Astrocyte of the cerebellum (primary cell): Measurements from ENCODE around the gene ABHD2.
A peak's percentile ranks its signal among the peaks of the same experiment; 100 is the strongest.

ENCODE experiments used
- DNase-seq: peaks from one replicate; pipeline ENCODE4 v3.0.0-alpha.2; 2011; ENCODE audit warnings: low read depth
- H3K4me3 ChIP-seq: 2 replicates; pipeline ENCODE4 v1.5.1; 2011; ENCODE audit warnings: mild to moderate bottlenecking, low read depth, low read length, moderate library complexity
- CTCF ChIP-seq: IDR thresholded peaks from 2 replicates; pipeline ENCODE4 v1.5.1; 2012; ENCODE audit warnings: low read length, low read depth, moderate library complexity, mild to moderate bottlenecking; ENCODE audit errors: missing control alignments
- in situ Hi-C: cut with HindIII; loops from 2 replicates; pipeline ENCODE4 v1.10.0; 2017; ENCODE audit warnings: low sequenced_read_pairs

ABHD2 gene

GRCh38 chr15:89066280-89066679, 22.0 kb upstream of the ABHD2 start:
- no peak for TF ChIP-seq CTCF
- DNase-seq: no peak
- no peak overlapping the region for H3K4me3 ChIP-seq
- in situ Hi-C loops: no loop called here

DNA sequence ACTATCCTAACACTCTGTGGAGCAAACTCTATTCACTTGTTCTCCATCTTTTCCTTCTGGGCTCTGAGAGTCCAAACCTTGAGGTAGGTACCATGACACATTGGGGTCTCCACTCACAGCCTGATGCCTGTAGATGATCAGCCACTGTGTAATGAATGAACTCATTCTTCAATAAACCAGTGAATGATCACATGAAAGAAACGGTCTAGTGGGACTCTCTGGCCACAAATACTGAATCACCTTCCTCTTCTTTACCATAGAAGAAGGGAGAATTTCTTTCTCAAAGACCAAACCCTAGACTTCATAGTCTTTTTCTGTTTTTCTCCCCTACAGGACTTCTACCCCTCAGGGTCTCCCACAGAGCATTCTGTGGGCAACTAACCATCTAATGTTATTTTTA, 20.5 kb upstream of the ABHD2 start:
- no peak for DNase-seq
- no peak overlapping the region for H3K4me3 ChIP-seq
- in situ Hi-C loops: no loop called here
- no peak for TF ChIP-seq CTCF

DNA sequence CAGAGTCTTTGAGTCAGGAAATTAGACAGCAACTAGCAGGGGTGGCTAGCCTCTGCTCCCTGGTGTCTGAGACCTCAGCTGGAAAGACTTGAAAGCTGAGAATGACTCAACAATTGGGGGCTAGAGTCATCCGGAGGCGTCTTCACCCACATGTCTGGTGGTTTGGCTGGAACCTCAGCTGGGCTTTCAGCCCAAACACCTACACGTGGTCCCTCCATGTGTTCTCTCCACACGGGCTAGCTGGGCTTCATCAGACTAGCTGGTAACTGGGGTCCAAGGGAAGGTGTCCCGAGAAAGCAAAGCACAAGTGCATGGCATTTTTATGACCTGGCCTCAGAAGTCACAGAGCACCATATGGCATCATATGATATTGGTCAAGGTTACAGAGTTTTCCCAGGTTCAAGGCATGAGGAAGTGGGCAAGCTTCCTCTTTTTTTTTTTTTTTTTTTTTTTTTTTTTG, 19.9 kb upstream of the ABHD2 start:
- no peak for TF ChIP-seq CTCF
- in situ Hi-C loops: no loop called here
- peak; percentile 97 for DNase-seq
- no peak overlapping the region for H3K4me3 ChIP-seq

- in situ Hi-C loops: loop anchor here (5.0 kb wide), 1 partner anchor 52 kb away; no protein-coding TSS in a partner anchor
- TF ChIP-seq CTCF: no peak
- H3K4me3 ChIP-seq: no peak overlapping the region
- no peak for DNase-seq
Observed at GRCh38 chr15:89070197-89071124, 17.8 kb upstream of the ABHD2 start.

DNA sequence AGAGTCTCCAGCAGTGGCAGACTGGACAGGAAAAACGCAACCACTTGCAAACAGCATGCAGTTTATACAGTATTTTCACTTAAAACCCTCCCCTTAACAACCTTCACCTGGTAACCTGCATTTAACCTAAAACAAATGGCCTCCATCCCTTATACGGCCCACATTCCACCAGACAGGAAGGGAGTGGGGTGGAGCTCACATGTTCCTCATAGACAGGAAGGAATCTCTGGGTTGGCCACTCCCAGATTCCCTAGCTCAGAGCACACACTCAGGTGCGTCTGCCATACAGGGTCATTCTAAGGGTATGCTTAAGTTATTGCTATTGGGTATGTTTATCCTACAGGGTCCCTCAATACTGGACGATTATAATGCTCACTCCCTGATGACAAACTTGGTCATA, 16.8 kb upstream of the ABHD2 start:
- H3K4me3 ChIP-seq: no peak overlapping the region
- no peak for TF ChIP-seq CTCF
- no peak for DNase-seq
- in situ Hi-C loops: loop anchor here (5.0 kb wide), 1 partner anchor 51 kb away; no protein-coding TSS in a partner anchor

GRCh38 chr15:89072277-89072869, 15.9 kb upstream of the ABHD2 start:
- no peak for DNase-seq
- no peak for TF ChIP-seq CTCF
- H3K4me3 ChIP-seq: no peak overlapping the region
- in situ Hi-C loops: loop anchor here (5.0 kb wide), 1 partner anchor 50 kb away; no protein-coding TSS in a partner anchor
